HG03135 (cell line): ENCODE measurements around the gene GPS1.

Experiments used
- ATAC-seq: cut with Tn5 transposase; IDR thresholded peaks from one replicate; pipeline ENCODE4 v1.9.1; 2021; ENCODE audit warnings: mild to moderate bottlenecking, moderate library complexity; ENCODE audit not compliant: unreplicated experiment

The GPS1 gene

DNA sequence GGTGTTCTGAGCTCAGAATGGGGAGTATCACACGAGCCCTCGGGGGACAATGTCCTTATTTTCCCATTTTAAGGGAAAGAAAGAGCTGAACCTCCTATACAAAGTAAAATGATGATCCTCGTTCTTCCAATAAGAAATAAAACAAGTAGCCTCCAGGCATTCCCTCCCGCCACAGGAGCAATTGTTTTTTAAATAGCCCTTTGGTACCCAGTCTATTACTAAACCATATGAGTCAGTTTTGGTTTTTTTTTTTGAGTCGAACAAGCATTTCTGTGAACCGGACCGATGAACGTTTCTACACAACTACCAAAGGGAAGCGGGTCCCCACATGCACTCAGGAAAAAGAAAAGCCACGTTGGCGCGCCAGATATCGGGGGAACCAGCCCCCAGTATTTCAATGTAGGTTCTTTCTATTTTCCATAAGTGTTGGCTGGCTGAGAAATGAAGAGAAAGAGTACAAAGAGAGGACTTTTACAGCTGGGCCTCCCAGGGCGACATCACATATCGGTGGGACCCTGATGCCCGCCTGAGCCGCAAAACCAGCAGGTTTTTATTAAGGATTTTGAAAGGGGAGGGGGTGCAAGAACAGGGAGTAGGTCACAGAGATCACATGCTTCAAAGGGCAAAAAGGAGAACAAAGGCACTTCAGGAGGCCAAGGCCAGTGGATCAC, 10.4 kb upstream of the GPS1 start:
- no peak for ATAC-seq

DNA sequence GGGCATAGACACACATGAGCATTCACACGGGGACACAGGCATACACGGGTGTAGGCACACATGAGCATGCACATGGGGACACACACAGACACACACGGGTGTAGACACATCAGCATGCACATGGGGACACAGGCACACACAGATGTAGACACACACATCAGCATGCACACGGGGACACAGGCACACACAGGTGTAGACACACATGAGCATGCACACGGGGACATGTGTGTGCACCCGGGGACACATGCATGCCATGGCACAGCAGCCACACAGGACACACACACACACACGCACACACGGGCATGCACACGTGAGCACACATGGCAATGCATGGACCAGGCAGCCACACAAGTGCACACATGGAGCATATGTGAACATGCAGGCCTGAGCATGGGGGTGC, 9.0 kb upstream of the GPS1 start:
- ATAC-seq = no peak

DNA sequence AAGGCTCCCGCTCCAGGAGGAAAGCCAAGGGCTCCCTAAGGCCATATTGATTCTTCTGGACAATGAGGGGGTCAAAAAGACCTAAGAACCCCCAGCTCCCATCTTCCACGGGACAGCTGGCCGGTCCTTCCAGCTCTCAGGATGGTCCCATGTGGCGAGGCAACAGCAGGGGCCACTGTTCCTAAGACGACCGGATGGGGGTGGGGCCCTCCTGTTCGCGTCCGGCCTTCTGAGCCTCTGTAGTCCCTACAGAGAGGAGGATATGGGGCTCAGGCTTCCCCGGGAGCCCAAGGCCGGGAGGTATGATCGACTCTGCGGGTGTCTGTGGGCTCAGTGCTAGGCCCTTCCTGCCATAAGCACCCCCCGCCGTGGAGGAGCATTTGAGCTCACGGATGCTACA, 8.2 kb upstream of the GPS1 start:
- ATAC-seq = no peak

- ATAC-seq = no peak
Measured at GRCh38 chr17:82045936-82046484, 5.7 kb upstream of the GPS1 start.

GRCh38 chr17:82046903-82047302, 4.8 kb upstream of the GPS1 start:
- ATAC-seq = no peak

- no peak for ATAC-seq
Measured at GRCh38 chr17:82047379-82047778, 4.3 kb upstream of the GPS1 start.

GRCh38 chr17:82047914-82048570, 3.7 kb upstream of the GPS1 start:
- ATAC-seq = no peak

GRCh38 chr17:82048571-82048971, 3.1 kb upstream of the GPS1 start:
- ATAC-seq = no peak

DNA sequence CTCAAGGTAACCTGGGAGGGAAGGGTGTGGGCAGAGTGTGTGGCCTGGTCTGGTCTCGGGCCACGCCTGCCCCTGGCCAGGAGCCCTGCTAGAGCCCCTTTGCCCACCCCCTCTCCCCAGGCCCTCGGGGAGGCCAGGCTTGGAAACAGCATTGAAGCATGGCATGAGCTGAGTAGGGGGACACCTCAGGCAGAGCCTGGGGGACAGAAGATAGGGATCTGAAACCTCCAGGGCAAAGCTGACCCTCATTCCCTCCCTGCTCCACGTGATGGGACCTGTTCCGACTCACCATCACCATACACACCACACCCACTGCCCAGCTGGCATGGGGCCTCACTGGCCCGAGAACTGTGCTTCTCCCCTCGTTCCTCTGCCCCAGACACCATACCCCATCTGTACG, 2.6 kb upstream of the GPS1 start:
- no peak for ATAC-seq

DNA sequence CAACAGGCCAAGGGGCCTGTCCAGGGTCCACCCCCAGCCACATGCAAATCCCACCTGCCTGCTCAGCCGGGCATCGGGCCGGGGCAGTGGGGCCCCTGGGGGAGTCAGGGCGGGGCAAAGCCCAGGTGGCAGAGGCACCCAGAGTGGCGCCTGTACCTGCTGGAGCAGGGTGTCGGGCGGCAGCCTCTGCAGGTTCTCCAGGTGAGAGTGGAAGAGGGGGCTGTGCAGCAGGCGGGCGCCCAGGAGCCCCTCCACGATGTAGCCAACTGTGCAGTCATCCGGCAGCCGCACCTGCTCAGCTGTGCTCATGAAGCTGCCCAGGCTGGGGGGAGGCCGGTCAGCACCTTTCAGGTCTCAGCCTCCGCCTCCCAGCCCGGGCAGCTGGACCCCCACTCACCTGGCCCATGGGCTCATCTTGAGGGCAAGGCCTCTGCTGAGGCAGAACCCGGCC, 2.2 kb upstream of the GPS1 start:
- no peak for ATAC-seq

DNA sequence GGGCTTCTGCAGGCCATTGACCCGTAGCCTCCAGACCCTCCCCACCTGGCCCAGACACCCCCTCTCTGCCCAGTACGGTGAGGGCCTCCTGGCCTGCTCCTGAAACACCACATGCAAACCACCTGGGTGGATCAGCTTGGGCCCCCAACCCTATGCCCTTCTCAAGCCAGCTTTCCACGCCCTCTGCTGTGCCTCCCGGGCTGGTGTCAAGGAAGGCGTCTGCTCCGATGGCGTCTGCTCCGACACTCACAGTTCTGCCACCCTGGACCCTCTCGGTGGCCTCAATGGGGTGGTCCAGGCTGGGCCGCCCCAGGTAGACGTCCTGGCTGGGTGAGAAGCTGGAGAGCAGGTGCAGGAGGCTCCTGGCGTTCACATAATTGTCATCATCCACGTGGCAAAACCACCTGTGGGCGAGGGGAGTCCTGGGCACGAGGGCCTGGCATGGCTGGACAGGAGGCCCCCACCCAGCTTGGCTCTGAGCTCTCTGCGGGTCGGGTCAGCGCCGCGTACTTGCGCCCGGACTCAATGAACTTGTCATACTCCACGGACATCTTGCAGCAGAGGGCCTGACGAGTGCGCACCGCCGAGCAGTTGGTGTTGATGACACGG, 1.4 kb upstream of the GPS1 start:
- ATAC-seq = no peak

- ATAC-seq = no peak
Measured at GRCh38 chr17:82050761-82051641, 697 bp upstream of the GPS1 start.

DNA sequence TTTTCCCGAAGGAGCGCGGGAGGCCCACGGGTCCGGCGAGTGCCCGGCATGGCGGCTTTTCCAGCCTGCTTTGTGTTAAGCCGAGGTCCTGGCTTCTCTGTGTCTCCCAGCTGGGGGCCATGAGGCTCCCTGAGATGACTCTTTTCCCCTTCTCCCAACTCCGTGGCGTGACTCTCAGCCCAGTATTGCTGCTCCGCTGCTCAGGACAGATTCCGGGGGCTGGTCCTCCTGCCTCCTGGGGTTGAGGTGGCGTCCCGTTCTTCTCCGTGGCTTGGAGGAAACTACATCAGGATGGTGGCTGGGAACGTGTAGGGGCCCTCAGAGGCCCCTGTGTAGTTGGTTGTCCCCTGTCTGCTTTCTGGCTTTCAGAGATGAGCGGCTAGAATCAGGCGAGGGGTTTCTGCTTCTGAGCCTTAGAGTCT, 951 bp downstream of the GPS1 start:
- no peak for ATAC-seq

- no peak for ATAC-seq
Measured at GRCh38 chr17:82053130-82053529, 1.4 kb downstream of the GPS1 start.

DNA sequence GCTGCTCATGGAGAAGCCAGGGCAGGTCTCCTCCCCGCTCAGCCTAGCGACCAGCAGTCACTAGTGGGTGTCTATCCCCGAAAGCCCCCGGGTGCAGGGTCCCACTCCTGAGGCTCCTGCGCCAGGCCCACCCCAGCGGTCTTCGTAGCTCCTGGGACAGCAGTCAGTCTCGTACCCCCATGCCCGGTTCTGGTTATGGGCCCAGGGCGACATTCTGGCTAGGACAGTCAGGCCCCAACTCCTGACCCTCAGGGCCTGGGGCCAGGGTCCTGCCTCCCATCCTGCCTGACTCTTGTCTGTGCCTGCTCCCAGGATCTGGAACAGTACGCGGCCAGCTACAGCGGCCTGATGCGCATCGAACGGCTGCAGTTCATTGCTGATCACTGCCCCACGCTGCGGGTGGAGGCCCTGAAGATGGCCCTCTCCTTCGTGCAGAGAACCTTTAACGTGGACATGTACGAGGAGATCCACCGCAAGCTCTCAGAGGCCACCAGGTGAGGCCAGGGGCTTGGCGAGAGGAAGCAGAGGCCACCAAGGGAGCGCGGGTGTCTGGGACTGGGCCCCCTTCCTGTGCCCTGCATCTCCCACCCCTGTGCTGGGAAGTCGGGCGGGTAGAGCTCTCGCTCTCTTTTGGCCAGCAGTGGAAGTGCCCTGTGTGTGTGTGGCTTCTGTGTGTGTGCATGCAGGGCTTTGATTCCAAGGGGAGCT, 2.0 kb downstream of the GPS1 start:
- no peak for ATAC-seq

- no peak for ATAC-seq
Measured at GRCh38 chr17:82054351-82055022, 2.8 kb downstream of the GPS1 start.

DNA sequence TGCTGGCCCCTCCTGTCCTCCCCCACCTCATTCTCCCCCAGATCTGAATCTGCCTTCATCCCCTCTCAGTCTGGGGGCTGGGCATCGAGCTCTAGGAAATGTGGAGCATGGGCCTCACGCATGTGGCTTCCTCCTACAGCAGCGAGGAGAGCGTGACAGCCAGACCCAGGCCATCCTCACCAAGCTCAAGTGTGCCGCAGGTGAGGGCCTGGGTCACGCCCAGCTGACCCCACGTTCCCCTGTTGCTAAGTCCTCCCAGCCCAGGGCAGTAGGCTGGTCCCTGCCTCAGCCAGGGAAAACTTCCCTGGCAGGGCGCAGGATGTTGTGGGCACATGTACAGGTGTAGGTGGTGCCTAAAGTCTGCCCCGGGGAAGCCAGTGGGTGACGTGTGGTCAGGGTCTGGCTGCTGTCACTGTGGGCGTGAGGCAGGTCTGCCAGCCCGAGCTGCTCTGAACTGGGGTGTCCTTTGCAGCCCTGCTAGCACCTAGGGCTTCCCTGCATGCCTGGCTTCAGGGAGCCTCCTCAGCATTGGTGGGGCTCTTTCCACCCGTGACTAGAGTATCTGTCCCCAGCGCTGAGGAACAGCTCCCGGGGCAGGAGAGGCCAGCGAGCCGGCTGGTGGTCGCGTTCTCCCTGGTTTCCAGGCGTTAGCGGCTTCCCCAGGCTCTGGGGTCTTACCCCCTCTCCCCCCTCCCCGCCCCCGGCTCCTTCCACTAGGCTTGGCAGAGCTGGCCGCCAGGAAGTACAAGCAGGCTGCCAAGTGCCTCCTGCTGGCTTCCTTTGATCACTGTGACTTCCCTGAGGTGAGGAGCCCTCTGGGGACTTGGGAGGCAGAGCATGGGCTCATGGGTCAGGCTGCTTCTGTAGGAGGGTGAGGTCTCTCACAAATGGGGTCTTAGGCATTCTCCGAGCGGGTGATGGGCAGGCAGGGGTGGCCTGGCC, 3.6 kb downstream of the GPS1 start:
- ATAC-seq = no peak

DNA sequence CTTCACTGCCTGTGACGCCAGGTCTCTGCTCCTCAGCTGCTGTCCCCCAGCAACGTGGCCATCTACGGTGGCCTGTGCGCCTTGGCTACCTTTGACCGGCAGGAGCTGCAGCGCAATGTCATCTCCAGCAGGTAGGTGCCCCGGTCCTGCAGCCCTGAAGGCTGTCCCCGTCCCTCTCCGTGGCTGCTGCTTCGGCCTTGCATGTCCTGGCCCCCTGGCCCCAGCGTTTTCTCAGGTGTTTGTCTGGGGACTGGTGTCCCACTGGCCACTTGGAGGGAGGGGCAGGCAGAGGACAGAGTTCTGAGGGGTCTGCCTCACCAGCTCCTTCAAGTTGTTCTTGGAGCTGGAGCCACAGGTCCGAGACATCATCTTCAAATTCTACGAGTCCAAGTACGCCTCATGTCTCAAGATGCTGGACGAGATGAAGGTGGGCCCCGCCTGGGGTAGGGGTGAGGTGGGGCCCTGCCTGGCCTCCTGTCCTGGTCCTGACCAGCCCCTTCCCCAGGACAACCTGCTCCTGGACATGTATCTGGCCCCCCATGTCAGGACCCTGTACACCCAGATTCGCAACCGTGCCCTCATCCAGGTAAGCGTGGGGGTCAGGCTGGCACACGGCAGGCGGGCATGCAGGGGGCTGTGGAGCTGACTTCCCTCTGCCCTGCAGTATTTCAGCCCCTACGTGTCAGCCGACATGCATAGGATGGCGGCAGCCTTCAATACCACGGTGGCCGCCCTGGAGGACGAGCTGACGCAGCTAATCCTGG, 4.4 kb downstream of the GPS1 start:
- ATAC-seq = no peak
